ENCODE results near the gene SLC35E2B.

DNA sequence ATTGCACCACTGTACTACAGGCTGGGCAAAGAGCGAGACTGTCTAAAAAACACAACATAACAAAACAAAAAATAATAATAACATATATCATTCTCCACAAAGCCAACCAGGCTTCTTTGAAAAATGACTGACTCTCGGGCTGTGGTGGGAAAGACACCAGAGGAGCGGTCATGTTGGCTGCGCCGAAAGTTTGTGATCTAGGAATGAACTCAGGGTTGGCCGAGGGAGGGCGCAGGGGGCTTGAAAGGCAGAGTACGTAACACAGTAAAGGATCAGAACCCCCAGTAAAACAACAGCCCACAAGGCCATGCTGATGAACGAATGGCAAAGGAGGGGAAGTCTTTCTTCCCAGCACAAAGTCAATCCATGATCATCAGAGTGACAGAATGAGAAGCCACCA is 4.7 kb downstream of the SLC35E2B start:
- TF ChIP-seq FOXP2 (optimal IDR thresholded peaks at IDR 0.05; ENCODE audit: control extremely low read depth, extremely low read length, insufficient read depth) = no peak
- no peak for TF ChIP-seq POLR2AphosphoS5 (IDR thresholded peaks at IDR 0.05; ENCODE audit: borderline replicate concordance, low read depth, low read length)
- TF ChIP-seq EZH2 (IDR thresholded peaks at IDR 0.05) = no peak

All from SK-N-MC (cell line).